ENCODE measurements around the gene TMEM119.

GRCh38 chr12:108595711-108596647 is 1.9 kb downstream of the TMEM119 start:
- TF ChIP-seq, protein P1, sequence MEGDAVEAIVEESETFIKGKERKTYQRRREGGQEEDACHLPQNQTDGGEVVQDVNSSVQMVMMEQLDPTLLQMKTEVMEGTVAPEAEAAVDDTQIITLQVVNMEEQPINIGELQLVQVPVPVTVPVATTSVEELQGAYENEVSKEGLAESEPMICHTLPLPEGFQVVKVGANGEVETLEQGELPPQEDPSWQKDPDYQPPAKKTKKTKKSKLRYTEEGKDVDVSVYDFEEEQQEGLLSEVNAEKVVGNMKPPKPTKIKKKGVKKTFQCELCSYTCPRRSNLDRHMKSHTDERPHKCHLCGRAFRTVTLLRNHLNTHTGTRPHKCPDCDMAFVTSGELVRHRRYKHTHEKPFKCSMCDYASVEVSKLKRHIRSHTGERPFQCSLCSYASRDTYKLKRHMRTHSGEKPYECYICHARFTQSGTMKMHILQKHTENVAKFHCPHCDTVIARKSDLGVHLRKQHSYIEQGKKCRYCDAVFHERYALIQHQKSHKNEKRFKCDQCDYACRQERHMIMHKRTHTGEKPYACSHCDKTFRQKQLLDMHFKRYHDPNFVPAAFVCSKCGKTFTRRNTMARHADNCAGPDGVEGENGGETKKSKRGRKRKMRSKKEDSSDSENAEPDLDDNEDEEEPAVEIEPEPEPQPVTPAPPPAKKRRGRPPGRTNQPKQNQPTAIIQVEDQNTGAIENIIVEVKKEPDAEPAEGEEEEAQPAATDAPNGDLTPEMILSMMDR (IDR thresholded peaks at IDR 0.05): no peak
- TF ChIP-seq POLR2AphosphoS5 (IDR thresholded peaks at IDR 0.05; ENCODE audit: low read depth, low read length) (no peak), TCF7L2 (IDR thresholded peaks at IDR 0.05; ENCODE audit: low read depth, low read length) (no peak)

Measured in Panc1 (cell line).